Lower leg skin (tissue), 3 donors: Measurements from ENCODE around the gene MS4A4A.

Experiments
- POLR2A ChIP-seq, 2 donors: fragments of 450-650 bp; IDR thresholded peaks; one replicate each; pipeline ENCODE4 v1.6.1; 2016 to 2017; ENCODE audit warnings: antibody characterized with exemption in 2 of 2, mild to moderate bottlenecking in 1 of 2, moderate library complexity in 1 of 2
- TF ChIP-seq, protein P1 (sequence below), 3 donors: fragments of 450-650 bp; IDR thresholded peaks; one replicate each; pipeline ENCODE4 v1.5.1; 2016; ENCODE audit warnings: antibody characterized with exemption in 3 of 3, mild to moderate bottlenecking in 3 of 3, moderate library complexity in 2 of 3

- no peak for TF ChIP-seq POLR2A (IDR thresholded peaks at IDR 0.05)
- TF ChIP-seq, protein P1, sequence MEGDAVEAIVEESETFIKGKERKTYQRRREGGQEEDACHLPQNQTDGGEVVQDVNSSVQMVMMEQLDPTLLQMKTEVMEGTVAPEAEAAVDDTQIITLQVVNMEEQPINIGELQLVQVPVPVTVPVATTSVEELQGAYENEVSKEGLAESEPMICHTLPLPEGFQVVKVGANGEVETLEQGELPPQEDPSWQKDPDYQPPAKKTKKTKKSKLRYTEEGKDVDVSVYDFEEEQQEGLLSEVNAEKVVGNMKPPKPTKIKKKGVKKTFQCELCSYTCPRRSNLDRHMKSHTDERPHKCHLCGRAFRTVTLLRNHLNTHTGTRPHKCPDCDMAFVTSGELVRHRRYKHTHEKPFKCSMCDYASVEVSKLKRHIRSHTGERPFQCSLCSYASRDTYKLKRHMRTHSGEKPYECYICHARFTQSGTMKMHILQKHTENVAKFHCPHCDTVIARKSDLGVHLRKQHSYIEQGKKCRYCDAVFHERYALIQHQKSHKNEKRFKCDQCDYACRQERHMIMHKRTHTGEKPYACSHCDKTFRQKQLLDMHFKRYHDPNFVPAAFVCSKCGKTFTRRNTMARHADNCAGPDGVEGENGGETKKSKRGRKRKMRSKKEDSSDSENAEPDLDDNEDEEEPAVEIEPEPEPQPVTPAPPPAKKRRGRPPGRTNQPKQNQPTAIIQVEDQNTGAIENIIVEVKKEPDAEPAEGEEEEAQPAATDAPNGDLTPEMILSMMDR (IDR thresholded peaks at IDR 0.05), result no peak
Observed at GRCh38 chr11:60230681-60231080, 49.8 kb upstream of the MS4A4A start.
